HK-2 (cell line): ENCODE data around the gene ORC1.

Source experiments
- DNase-seq: peaks from one replicate; pipeline ENCODE4 v3.0.0-alpha.2; 2018; ENCODE audit not compliant: unreplicated experiment

The ORC1 gene

GRCh38 chr1:52404116-52404974, at the start of gene ORC1, which contains the start of gene PRPF38A:
ORC1 (minus strand) TSS chr1:52404423; CDS start chr1:52402223, 2,200 bp downstream.
PRPF38A (plus strand) TSS chr1:52404602; CDS start chr1:52404750, 148 bp downstream.
- DNase-seq = peak; percentile 95

DNA sequence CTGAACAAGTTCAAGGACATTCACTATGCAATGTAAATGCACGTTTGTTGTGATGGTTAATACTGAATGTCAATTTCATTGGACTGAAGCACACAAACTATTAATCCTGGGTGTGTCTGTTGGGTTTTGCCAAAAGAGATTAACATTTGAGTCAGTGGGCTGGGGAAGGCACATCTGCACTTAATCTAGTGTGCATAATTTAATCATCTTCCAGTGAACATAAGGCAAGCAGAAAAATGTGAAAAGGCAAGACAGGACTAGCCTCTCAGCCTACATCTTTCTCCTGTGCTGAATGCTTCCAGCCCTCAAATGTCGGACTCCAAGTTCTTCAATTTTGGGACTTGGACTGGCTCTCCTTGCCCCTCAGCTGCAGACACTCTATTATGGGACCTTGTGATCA, 40.2 kb upstream of the ORC1 start:
- DNase-seq = no peak

GRCh38 chr1:52439976-52440375, 35.8 kb upstream of the ORC1 start:
- DNase-seq = no peak

- DNase-seq = no peak
Measured at GRCh38 chr1:52436817-52437216, 32.6 kb upstream of the ORC1 start.

DNA sequence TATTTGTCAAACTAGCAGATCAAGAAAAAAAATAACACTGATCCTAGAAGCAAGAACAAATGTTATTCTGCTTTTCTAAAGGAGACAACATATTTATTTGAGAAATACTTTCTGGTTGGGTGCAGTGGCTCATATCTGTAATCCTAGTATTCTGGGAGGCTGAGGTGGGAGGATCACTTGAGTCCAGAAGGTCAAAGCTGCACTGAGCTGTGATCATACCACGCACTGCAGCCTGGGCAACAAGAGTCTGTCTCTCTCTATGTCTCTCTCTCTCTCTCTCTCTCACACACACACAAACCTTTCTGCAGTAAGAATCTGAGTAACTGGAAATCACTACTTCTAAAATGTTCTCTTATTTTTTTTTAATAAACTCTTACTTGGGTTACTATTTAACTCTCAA, 31.4 kb upstream of the ORC1 start:
- no peak for DNase-seq

DNA sequence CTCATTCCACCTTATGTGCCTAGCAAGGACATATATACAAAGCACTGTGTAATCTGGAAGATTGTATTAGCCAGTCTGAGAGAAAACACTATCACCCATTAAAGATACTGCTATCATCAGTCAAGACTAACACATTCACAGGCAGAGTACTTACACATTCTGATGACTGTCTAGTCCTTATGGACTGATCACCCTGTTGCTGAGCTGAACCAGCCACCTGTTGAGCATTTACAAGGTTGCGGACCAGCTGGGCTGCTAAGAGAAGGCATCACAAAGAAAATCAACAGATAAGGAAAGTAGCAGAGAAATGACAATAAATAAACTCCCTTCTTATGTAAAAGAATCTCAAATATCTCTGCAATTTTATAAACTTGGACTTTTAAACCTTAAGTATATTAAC, 31.0 kb upstream of the ORC1 start:
- DNase-seq = no peak

DNA sequence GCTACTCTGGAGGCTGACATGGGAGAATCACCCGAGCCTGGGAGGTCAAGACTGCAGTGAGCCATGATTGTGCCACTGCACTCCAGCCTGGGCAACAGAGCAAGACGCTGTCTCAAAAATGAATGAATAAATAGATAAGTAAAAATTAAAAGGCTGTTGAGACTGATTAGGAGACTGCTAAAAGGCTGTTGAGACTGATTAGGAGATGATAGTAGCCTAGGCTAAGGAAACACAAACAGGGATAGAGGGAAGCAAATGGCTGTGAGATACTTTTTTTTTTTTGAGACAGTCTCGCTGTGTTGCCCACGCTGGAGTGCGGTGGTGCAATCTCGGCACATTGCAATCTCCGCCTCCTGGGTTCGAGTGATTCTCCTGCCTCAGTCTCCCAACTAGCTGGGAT, 28.6 kb upstream of the ORC1 start:
- no peak for DNase-seq

GRCh38 chr1:52427152-52427551, 22.9 kb upstream of the ORC1 start:
- DNase-seq = no peak

GRCh38 chr1:52426371-52426770, 22.1 kb upstream of the ORC1 start:
- no peak for DNase-seq

GRCh38 chr1:52424813-52425212, 20.6 kb upstream of the ORC1 start:
- no peak for DNase-seq

GRCh38 chr1:52424231-52424636, 20.0 kb upstream of the ORC1 start:
- no peak for DNase-seq

DNA sequence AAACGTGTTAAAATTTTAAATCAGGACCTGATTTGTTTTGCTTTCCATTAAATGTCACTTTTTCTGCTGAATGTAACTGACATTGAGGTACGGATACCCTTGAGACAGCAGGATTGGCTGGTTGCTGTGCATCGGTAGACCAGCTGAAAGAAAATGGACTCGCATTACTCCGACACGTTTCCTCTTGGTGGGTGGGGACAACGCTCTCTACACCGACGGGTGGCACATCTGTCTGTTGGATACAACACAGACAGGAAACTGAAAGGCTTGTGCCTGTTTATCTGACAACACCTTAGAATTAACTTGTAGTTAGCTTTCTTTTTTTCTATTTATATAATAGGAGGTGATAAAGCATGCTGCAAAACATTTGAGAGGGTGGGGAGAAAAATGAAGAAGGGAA, 19.5 kb upstream of the ORC1 start:
- DNase-seq = no peak

DNA sequence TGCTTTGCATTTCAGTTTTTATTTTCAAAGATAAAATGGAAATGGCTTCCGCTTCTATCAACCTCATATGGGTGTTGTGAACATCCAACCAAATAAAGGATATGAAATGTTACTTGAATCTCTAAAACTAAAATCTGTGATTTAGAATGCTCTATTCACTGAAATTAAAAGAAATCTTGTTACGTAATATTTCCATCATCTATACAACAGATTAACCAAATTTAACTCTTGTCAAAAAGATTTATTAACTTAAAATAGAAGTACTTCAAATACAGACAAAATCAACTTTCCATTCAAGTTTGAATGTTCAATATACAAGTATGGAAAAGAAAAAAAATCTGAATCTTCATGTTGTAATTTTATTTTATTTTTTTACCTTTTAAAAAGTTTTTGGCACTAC, 18.8 kb upstream of the ORC1 start:
- DNase-seq = no peak

- DNase-seq = no peak
Measured at GRCh38 chr1:52420713-52421112, 16.5 kb upstream of the ORC1 start.

GRCh38 chr1:52416811-52417210, 12.6 kb upstream of the ORC1 start:
- no peak for DNase-seq

- DNase-seq = no peak
Measured at GRCh38 chr1:52414942-52415341, 10.7 kb upstream of the ORC1 start.

GRCh38 chr1:52413410-52413989, 9.3 kb upstream of the ORC1 start:
- DNase-seq = no peak

DNA sequence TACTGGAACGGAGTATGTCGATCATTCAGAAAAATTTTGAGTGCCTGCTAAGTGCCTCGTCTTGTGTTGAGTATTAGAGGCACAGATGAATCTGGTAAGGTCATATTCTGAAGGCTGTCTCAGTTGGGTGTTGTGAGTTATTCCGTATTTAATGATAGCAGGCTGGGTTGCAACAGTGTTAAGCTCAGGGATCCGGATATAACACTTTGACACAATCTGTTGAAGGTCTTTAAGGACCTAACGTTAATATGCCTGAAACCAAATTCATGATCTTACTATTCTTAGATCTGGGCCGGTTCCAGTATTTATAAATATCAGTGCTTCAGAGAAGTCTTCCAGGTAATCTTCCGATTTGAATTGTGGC, 734 bp upstream of the ORC1 start:
- DNase-seq = no peak

DNA sequence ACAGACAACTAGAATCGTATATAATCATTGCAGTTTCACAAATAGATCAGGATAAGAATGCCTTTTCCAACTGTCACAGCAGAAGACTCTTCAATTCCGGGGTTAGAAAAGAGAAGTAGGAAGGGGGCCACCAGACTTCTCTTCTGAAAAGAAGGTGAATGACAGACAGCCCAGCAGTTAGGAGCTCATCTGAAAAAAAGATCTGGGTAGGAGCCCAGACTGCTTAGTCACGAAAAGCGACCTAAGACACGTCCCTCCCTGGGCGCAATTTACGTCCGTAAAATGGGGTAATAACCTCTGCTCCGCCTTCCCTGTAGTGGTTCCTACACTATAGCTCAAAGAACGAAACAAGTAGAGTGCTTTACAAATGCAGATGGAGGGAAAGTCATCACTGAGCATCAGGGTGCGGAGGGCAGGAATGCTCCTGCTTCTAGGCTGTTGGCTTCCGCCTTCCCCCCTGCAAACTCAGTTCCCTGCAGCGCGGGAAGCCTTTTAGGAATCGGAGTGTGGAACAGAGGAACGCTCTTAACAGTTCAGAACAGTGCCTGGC, 582 bp downstream of the ORC1 start:
- DNase-seq = no peak

DNA sequence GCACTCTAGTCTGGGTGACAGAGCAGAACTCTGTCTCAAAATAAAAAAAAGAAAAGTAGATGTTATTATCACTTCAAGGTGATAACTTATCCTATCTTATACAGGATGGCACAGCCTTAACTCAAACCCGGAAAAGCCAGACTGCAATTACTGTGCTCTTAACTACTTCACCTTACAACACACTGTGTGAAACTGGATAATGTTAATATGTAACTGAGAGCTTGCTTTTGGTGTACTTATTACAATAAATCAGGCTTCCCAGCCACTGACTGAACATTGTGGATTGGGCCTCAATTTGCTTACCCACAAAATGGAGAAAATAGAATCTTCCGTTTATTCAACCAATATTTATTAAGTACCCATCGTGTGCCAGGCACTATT, 1.4 kb downstream of the ORC1 start:
- no peak for DNase-seq

GRCh38 chr1:52400131-52400530, 4.1 kb downstream of the ORC1 start:
- no peak for DNase-seq

DNA sequence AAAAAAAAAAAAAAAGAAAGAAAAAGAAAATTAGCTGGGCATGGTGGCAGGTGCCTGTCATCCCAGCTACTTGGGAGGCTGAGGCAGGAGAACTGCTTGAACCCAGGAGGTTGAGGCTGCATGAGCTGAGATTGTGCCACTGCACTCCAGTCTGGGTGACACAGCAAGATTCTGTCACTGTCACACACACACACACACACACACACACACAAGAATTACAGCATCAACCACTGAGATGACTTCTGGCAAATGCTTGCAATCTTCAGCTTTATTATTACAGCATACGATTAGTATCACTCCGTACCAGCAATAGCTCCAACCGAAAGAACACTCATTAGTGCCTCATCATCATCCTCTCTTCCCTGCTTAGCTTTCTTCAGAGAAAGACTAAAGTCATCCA, 4.6 kb downstream of the ORC1 start:
- no peak for DNase-seq

DNA sequence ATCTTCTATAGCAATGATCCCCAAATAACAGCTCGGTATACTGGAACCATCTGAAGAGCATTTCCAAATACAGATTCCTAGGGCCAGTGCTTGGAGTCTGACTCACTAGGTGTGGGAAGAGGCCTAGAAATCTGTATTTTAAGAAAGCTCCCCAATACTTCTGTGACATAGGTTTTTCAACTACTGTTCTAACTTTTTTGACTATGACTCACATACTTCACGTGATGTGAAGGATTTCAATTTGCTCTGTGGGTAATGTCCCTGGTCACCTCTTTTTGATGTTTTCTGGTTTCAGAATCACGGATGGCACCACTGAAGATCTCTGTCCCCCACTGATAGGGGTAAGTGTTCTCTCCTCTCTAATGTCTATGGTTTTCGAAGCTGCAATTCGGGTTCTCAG, 11.0 kb downstream of the ORC1 start:
- no peak for DNase-seq
